NT2/D1 (cell line): Measurements from ENCODE around the gene VPREB3.

Experiments
- SUZ12 ChIP-seq: IDR thresholded peaks from 2 replicates; pipeline ENCODE4 v1.6.1; 2011; ENCODE audit not compliant: insufficient read length, insufficient read depth; ENCODE audit errors: extremely low read depth
- YY1 ChIP-seq: IDR thresholded peaks from 2 replicates; pipeline ENCODE4 v1.6.1; 2011; ENCODE audit not compliant: insufficient read length, insufficient read depth
- ZNF274 ChIP-seq: IDR thresholded peaks from 2 replicates; pipeline ENCODE4 v1.6.1; 2011; ENCODE audit warnings: mild to moderate bottlenecking, low read depth, low read length

DNA sequence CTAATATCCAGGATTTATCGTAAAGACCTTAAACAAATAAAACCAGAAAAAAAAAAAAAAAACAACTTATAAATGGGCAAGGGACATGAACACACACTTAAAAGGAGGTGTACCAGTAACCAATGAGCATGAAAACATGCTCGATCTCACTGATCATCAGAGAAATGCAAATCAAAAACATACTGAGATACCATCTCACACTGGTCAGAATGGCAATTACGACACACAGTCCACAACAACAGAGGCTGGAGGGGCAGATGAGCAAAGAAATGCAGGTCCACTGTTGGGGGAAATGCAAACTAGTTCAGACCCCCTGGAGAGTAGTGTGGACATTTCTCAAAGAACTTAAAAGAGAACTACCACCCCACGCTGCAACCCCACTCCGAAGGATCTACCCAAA lies 50.2 kb downstream of the VPREB3 start:
- TF ChIP-seq ZNF274: no peak
- TF ChIP-seq SUZ12: no peak
- TF ChIP-seq YY1: no peak
